GM23338 (cell line): ENCODE results near the gene PRR12. TPM values are rescaled to one million over a fixed set of nuclear protein-coding genes. Genes with fewer than 3 reads are reported as not detected.

Experiments used
- ATAC-seq: fragments of 200-7000 bp; cut with Tn5 transposase; 3 replicates; pipeline ENCODE4 v1.9.1; 2020
- DNase-seq: peaks from one replicate; pipeline ENCODE4 v3.0.0-alpha.2; 2015; ENCODE audit warnings: low spot score
- H2AFZ ChIP-seq: fragments of 200-600 bp; sonication (generic); 2 replicates; pipeline ENCODE4 v1.8.0; 2016; ENCODE audit warnings: antibody characterized with exemption, mild to moderate bottlenecking, moderate library complexity
- H3F3A ChIP-seq: fragments of 200-600 bp; sonication (generic); replicated peaks from 2 replicates; pipeline ENCODE4 v1.8.0; 2017; ENCODE audit warnings: antibody characterized with exemption, mixed run types, low read depth
- H3K27ac ChIP-seq: fragments of 200-600 bp; sonication (generic); 2 replicates; pipeline ENCODE4 v1.6.1; 2016; ENCODE audit warnings: low read depth
- H3K27me3 ChIP-seq: fragments of 200-600 bp; sonication (generic); 2 replicates; pipeline ENCODE4 v1.8.0; 2016; ENCODE audit warnings: mild to moderate bottlenecking, mixed run types, moderate library complexity; ENCODE audit not compliant: insufficient read depth
- H3K36me3 ChIP-seq: fragments of 200-600 bp; sonication (generic); 2 replicates; pipeline ENCODE4 v1.8.0; 2016; ENCODE audit warnings: mild to moderate bottlenecking; ENCODE audit not compliant: insufficient read depth
- H3K4me1 ChIP-seq: fragments of 200-600 bp; sonication (generic); 2 replicates; pipeline ENCODE4 v1.8.0; 2016; ENCODE audit warnings: mild to moderate bottlenecking, moderate library complexity; ENCODE audit not compliant: insufficient read depth
- H3K4me2 ChIP-seq: fragments of 200-600 bp; sonication (generic); 2 replicates; pipeline ENCODE4 v1.7.1; 2017; ENCODE audit warnings: mixed run types
- H3K4me3 ChIP-seq: fragments of 200-600 bp; sonication (generic); 2 replicates; pipeline ENCODE4 v1.6.1; 2016; ENCODE audit warnings: mixed run types
- H3K79me2 ChIP-seq: fragments of 200-600 bp; sonication (generic); replicated peaks from 2 replicates; pipeline ENCODE4 v1.8.0; 2017; ENCODE audit warnings: mild to moderate bottlenecking; ENCODE audit not compliant: insufficient read depth
- H3K9me2 ChIP-seq: fragments of 200-600 bp; sonication (generic); 2 replicates; pipeline ENCODE4 v1.8.0; 2017; ENCODE audit not compliant: insufficient read depth
- H4K20me1 ChIP-seq: fragments of 200-600 bp; sonication (generic); replicated peaks from 2 replicates; pipeline ENCODE4 v1.8.0; 2017; ENCODE audit warnings: mild to moderate bottlenecking; ENCODE audit not compliant: insufficient read depth
- H3K27ac Mint-ChIP-seq: 2 replicates; pipeline ENCODE4 v1.8.0; 2020; ENCODE audit warnings: inconsistent platforms, mild to moderate bottlenecking, moderate library complexity, mixed read lengths
- H3K27me3 Mint-ChIP-seq: 3 replicates; pipeline ENCODE4 v1.8.0; 2022; ENCODE audit warnings: low read depth, mild to moderate bottlenecking, moderate library complexity, mixed read lengths, inconsistent platforms; ENCODE audit not compliant: insufficient read depth, poor library complexity
- H3K36me3 Mint-ChIP-seq: 3 replicates; pipeline ENCODE4 v1.8.0; 2021; ENCODE audit warnings: low read depth, mild to moderate bottlenecking, inconsistent platforms, moderate library complexity, mixed read lengths
- H3K4me1 Mint-ChIP-seq: 3 replicates; pipeline ENCODE4 v1.8.0; 2020; ENCODE audit warnings: mild to moderate bottlenecking, inconsistent platforms, mixed read lengths
- H3K4me3 Mint-ChIP-seq: 3 replicates; pipeline ENCODE4 v1.8.0; 2021; ENCODE audit warnings: moderate library complexity, mild to moderate bottlenecking, inconsistent platforms, mixed read lengths
- H3K9me3 Mint-ChIP-seq: 3 replicates; pipeline ENCODE4 v1.8.0; 2020; ENCODE audit warnings: moderate library complexity, mild to moderate bottlenecking, inconsistent platforms, mixed read lengths
- CREB1 ChIP-seq: fragments of 250-450 bp; sonication (Bioruptor Pico); IDR thresholded peaks from 2 replicates; pipeline ENCODE4 v1.5.0; 2020; ENCODE audit warnings: low read depth, mild to moderate bottlenecking, moderate library complexity
- EZH2phosphoT487 ChIP-seq: fragments of 200-600 bp; sonication (generic); IDR thresholded peaks from one replicate; pipeline ENCODE4 v1.8.1; 2018; ENCODE audit warnings: antibody characterized with exemption; ENCODE audit not compliant: unreplicated experiment
- JUNB ChIP-seq: IDR thresholded peaks from one replicate; pipeline ENCODE4 v1.6.1; 2016; ENCODE audit warnings: antibody characterized with exemption; ENCODE audit not compliant: unreplicated experiment
- POLR2AphosphoS5 ChIP-seq: IDR thresholded peaks from 2 replicates; pipeline ENCODE4 v1.6.1; 2016; ENCODE audit warnings: antibody characterized with exemption, low read depth
- STAT1 ChIP-seq: IDR thresholded peaks from one replicate; pipeline ENCODE4 v1.6.1; 2016; ENCODE audit warnings: antibody characterized with exemption; ENCODE audit not compliant: unreplicated experiment
- ZNF331 ChIP-seq: fragments of 250-450 bp; sonication (Bioruptor Pico); IDR thresholded peaks from 2 replicates; pipeline ENCODE4 v1.5.0; 2020; ENCODE audit warnings: low read depth, mild to moderate bottlenecking, moderate library complexity
- polyA plus RNA-seq: library from polyadenylated mRNA; unstranded; fragments of >200 nt; fragmentation: Nextera tagmentation; extraction: Ambion mirVana; gene quantifications from 2 replicates; pipeline ENCODE4 v1.2.1, GENCODE V29; 2016
- total RNA-seq: library from RNA; depleted of rRNA; stranded (reverse); fragments of >200 nt; shearing (Covaris generic); gene quantifications from 2 replicates; pipeline ENCODE4 v1.2.3, GENCODE V29; 2014
- TF ChIP-seq, protein P1 (sequence below): IDR thresholded peaks from one replicate; pipeline ENCODE4 v1.6.1; 2018; ENCODE audit warnings: antibody characterized with exemption; ENCODE audit not compliant: unreplicated experiment
- TF ChIP-seq, protein P2 (sequence below): IDR thresholded peaks from 2 replicates; pipeline ENCODE4 v1.6.1; 2016; ENCODE audit warnings: antibody characterized with exemption
- TF ChIP-seq, protein P3 (sequence below): fragments of 250-450 bp; sonication (Bioruptor Pico); IDR thresholded peaks from 2 replicates; pipeline ENCODE4 v1.5.0; 2020; ENCODE audit warnings: mild to moderate bottlenecking, moderate library complexity
- TF ChIP-seq, protein P4 (sequence below), 2 experiments: fragments of 200-600 bp in 1 of 2; sonication (generic) in 1 of 2; conservative IDR thresholded peaks; 2 replicates each; pipeline versions ENCODE4 v1.5.1 to v1.6.1; 2016 to 2017; ENCODE audit warnings: antibody characterized with exemption in 2 of 2, low read depth in 2 of 2, mild to moderate bottlenecking in 2 of 2, moderate library complexity in 1 of 2

The PRR12 gene
- total and polyA plus RNA-seq, 2 experiments from 2014 or later, result 8.6 to 41.6 TPM

DNA sequence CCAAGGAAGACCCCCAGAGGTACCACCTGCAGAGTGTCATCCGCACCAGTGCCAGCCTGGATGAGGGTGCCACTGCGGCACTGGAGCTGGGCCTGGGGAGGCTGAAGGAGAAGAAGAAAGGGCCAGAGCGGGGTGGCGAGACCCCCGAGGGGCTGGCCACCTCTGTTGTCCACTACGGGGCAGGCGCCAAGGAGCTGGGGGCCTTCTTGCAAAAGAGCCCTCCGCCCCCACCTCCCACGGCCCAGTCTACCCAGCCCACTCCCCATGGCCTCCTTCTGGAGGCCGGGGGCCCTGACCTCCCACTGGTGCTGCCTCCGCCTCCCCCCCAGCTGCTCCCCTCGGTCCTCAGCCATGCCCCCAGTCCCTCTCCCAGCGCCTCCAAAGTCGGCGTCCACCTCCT, 5.4 kb downstream of the PRR12 start:
- no peaks in the 10 kb centered on the region; the same call in 2 of the 3 replicates for H3K9me3 Mint-ChIP-seq
- no peaks in the 10 kb centered on the region for H3K9me2 ChIP-seq
- H3K27me3 ChIP-seq, result no peaks in the 10 kb centered on the region
- H3K4me2 ChIP-seq, result no peak overlapping the region
- peaks cover 26% of the 10 kb centered on the region for H3F3A ChIP-seq
- peaks cover 74% of the 10 kb centered on the region for H3K79me2 ChIP-seq
- H3K4me1 Mint-ChIP-seq, result peaks cover 9% of the 10 kb centered on the region
- peaks cover 30% of the 10 kb centered on the region for H3K27me3 Mint-ChIP-seq
- H2AFZ ChIP-seq, result no peak overlapping the region
- H3K36me3 ChIP-seq, result peaks cover 26% of the 10 kb centered on the region
- H4K20me1 ChIP-seq, result peaks cover 7% of the 10 kb centered on the region
- H3K4me3 Mint-ChIP-seq, result no peak overlapping the region
- peaks cover 5% of the 10 kb centered on the region; the same call in 1 of the 2 replicates for H3K4me1 ChIP-seq
- H3K27ac Mint-ChIP-seq, result no peak overlapping the region
- TF ChIP-seq POLR2AphosphoS5 (no peak), CREB1 (no peak), JUNB (no peak), STAT1 (no peak), ZNF331 (CRISPR knock-in tag) (no peak), EZH2phosphoT487 (no peak)
- TF ChIP-seq, protein P1, sequence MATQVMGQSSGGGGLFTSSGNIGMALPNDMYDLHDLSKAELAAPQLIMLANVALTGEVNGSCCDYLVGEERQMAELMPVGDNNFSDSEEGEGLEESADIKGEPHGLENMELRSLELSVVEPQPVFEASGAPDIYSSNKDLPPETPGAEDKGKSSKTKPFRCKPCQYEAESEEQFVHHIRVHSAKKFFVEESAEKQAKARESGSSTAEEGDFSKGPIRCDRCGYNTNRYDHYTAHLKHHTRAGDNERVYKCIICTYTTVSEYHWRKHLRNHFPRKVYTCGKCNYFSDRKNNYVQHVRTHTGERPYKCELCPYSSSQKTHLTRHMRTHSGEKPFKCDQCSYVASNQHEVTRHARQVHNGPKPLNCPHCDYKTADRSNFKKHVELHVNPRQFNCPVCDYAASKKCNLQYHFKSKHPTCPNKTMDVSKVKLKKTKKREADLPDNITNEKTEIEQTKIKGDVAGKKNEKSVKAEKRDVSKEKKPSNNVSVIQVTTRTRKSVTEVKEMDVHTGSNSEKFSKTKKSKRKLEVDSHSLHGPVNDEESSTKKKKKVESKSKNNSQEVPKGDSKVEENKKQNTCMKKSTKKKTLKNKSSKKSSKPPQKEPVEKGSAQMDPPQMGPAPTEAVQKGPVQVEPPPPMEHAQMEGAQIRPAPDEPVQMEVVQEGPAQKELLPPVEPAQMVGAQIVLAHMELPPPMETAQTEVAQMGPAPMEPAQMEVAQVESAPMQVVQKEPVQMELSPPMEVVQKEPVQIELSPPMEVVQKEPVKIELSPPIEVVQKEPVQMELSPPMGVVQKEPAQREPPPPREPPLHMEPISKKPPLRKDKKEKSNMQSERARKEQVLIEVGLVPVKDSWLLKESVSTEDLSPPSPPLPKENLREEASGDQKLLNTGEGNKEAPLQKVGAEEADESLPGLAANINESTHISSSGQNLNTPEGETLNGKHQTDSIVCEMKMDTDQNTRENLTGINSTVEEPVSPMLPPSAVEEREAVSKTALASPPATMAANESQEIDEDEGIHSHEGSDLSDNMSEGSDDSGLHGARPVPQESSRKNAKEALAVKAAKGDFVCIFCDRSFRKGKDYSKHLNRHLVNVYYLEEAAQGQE, result no peak
- TF ChIP-seq, protein P2, sequence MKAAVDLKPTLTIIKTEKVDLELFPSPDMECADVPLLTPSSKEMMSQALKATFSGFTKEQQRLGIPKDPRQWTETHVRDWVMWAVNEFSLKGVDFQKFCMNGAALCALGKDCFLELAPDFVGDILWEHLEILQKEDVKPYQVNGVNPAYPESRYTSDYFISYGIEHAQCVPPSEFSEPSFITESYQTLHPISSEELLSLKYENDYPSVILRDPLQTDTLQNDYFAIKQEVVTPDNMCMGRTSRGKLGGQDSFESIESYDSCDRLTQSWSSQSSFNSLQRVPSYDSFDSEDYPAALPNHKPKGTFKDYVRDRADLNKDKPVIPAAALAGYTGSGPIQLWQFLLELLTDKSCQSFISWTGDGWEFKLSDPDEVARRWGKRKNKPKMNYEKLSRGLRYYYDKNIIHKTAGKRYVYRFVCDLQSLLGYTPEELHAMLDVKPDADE, result no peak
- TF ChIP-seq, protein P3, sequence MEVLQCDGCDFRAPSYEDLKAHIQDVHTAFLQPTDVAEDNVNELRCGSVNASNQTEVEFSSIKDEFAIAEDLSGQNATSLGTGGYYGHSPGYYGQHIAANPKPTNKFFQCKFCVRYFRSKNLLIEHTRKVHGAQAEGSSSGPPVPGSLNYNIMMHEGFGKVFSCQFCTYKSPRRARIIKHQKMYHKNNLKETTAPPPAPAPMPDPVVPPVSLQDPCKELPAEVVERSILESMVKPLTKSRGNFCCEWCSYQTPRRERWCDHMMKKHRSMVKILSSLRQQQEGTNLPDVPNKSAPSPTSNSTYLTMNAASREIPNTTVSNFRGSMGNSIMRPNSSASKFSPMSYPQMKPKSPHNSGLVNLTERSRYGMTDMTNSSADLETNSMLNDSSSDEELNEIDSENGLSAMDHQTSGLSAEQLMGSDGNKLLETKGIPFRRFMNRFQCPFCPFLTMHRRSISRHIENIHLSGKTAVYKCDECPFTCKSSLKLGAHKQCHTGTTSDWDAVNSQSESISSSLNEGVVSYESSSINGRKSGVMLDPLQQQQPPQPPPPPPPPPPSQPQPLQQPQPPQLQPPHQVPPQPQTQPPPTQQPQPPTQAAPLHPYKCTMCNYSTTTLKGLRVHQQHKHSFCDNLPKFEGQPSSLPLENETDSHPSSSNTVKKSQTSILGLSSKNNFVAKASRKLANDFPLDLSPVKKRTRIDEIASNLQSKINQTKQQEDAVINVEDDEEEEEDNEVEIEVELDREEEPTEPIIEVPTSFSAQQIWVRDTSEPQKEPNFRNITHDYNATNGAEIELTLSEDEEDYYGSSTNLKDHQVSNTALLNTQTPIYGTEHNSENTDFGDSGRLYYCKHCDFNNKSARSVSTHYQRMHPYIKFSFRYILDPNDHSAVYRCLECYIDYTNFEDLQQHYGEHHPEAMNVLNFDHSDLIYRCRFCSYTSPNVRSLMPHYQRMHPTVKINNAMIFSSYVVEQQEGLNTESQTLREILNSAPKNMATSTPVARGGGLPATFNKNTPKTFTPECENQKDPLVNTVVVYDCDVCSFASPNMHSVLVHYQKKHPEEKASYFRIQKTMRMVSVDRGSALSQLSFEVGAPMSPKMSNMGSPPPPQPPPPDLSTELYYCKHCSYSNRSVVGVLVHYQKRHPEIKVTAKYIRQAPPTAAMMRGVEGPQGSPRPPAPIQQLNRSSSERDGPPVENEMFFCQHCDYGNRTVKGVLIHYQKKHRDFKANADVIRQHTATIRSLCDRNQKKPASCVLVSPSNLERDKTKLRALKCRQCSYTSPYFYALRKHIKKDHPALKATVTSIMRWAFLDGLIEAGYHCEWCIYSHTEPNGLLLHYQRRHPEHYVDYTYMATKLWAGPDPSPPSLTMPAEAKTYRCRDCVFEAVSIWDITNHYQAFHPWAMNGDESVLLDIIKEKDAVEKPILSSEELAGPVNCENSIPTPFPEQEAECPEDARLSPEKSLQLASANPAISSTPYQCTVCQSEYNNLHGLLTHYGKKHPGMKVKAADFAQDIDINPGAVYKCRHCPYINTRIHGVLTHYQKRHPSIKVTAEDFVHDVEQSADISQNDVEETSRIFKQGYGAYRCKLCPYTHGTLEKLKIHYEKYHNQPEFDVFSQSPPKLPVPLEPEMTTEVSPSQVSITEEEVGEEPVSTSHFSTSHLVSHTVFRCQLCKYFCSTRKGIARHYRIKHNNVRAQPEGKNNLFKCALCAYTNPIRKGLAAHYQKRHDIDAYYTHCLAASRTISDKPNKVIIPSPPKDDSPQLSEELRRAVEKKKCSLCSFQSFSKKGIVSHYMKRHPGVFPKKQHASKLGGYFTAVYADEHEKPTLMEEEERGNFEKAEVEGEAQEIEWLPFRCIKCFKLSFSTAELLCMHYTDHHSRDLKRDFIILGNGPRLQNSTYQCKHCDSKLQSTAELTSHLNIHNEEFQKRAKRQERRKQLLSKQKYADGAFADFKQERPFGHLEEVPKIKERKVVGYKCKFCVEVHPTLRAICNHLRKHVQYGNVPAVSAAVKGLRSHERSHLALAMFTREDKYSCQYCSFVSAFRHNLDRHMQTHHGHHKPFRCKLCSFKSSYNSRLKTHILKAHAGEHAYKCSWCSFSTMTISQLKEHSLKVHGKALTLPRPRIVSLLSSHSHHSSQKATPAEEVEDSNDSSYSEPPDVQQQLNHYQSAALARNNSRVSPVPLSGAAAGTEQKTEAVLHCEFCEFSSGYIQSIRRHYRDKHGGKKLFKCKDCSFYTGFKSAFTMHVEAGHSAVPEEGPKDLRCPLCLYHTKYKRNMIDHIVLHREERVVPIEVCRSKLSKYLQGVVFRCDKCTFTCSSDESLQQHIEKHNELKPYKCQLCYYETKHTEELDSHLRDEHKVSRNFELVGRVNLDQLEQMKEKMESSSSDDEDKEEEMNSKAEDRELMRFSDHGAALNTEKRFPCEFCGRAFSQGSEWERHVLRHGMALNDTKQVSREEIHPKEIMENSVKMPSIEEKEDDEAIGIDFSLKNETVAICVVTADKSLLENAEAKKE, result no peak
- TF ChIP-seq, protein P4, sequence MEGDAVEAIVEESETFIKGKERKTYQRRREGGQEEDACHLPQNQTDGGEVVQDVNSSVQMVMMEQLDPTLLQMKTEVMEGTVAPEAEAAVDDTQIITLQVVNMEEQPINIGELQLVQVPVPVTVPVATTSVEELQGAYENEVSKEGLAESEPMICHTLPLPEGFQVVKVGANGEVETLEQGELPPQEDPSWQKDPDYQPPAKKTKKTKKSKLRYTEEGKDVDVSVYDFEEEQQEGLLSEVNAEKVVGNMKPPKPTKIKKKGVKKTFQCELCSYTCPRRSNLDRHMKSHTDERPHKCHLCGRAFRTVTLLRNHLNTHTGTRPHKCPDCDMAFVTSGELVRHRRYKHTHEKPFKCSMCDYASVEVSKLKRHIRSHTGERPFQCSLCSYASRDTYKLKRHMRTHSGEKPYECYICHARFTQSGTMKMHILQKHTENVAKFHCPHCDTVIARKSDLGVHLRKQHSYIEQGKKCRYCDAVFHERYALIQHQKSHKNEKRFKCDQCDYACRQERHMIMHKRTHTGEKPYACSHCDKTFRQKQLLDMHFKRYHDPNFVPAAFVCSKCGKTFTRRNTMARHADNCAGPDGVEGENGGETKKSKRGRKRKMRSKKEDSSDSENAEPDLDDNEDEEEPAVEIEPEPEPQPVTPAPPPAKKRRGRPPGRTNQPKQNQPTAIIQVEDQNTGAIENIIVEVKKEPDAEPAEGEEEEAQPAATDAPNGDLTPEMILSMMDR (conservative IDR thresholded peaks at IDR 0.05; ENCODE audit: low read depth in 2 of 2), result no peak
- peaks cover 64% of the 10 kb centered on the region for H3K36me3 Mint-ChIP-seq
- ATAC-seq, result no peak
- no peak for DNase-seq
- H3K27ac ChIP-seq, result no peak overlapping the region
- no peak overlapping the region for H3K4me3 ChIP-seq
